Gastrocnemius medialis (tissue), 4 donors: ENCODE measurements around the gene SPEM2. TPM values are rescaled to one million over a fixed set of nuclear protein-coding genes. Genes with fewer than 3 reads are reported as not detected.
A peak's percentile ranks its signal among the peaks of the same experiment; 100 is the strongest.

Source experiments
- ATAC-seq, 2 donors: fragments of 150-250 bp; one replicate each; pipeline ENCODE4 v1.9.1; 2016
- DNase-seq, 2 donors: peaks; one replicate each; pipeline ENCODE4 v3.0.0-alpha.2; 2019
- H3K27ac ChIP-seq, 4 donors: fragments of 200-600 bp; sonication (generic); 1 replicate in 1 of 4; 2 replicates in 3 of 4; pipeline ENCODE4 v1.5.1; 2016 to 2018; ENCODE audit warnings: mild to moderate bottlenecking in 2 of 4, moderate library complexity in 1 of 4
- H3K27me3 ChIP-seq, 3 donors: fragments of 200-600 bp; sonication (generic) in 2 of 3; 1 replicate in 1 of 3; 2 replicates in 2 of 3; pipeline versions ENCODE4 v1.5.1 to v1.6.0; 2016 to 2019; ENCODE audit warnings: mild to moderate bottlenecking in 1 of 3, moderate library complexity in 1 of 3
- H3K36me3 ChIP-seq, 2 donors: fragments of 200-600 bp; sonication (generic) in 1 of 2; one replicate each; pipeline ENCODE4 v1.5.1; 2017 to 2018
- H3K4me1 ChIP-seq, 2 donors: fragments of 200-600 bp; sonication (generic) in 1 of 2; one replicate each; pipeline ENCODE4 v1.5.1; 2016 to 2017; ENCODE audit warnings: mild to moderate bottlenecking in 2 of 2
- H3K4me3 ChIP-seq, 4 donors: fragments of 200-600 bp; sonication (generic) in 3 of 4; 1 replicate in 1 of 4; 2 replicates in 3 of 4; pipeline ENCODE4 v1.5.1; 2016 to 2019; ENCODE audit warnings: mild to moderate bottlenecking in 2 of 4
- H3K9me3 ChIP-seq, 3 donors: fragments of 200-600 bp; sonication (generic) in 2 of 3; 1 replicate in 1 of 3; 2 replicates in 2 of 3; pipeline ENCODE4 v1.5.1; 2016 to 2019
- CTCF ChIP-seq, 5 experiments: fragments of 450-650 bp in 3 of 5; fragments of 200-600 bp in 2 of 5; sonication (generic) in 2 of 5; IDR thresholded peaks in 4 of 5; conservative IDR thresholded peaks in 1 of 5; 1 replicate in 4 of 5; 2 replicates in 1 of 5; pipeline ENCODE4 v1.5.1; 2016 to 2019; ENCODE audit warnings: antibody characterized with exemption in 5 of 5, mild to moderate bottlenecking in 3 of 5, moderate library complexity in 3 of 5
- POLR2A ChIP-seq, 2 donors: fragments of 450-650 bp; IDR thresholded peaks; one replicate each; pipeline ENCODE4 v1.6.1; 2017; ENCODE audit warnings: antibody characterized with exemption in 2 of 2, mild to moderate bottlenecking in 2 of 2, moderate library complexity in 2 of 2
- in situ Hi-C, 4 donors: fragments of 200-750 bp; cut with MboI; loops; one replicate each; pipeline versions ENCODE4 v1.15.0 to v1.8.0; 2017; ENCODE audit warnings: low sequenced_read_pairs in 4 of 4
- intact Hi-C: fragments of 100-400 bp; cut with DNase I; formaldehyde crosslinking; loops from one replicate; pipeline ENCODE4 v1.15.1; 2023; ENCODE audit warnings: low total_unique reads
- total RNA-seq, 4 donors: library from RNA; depleted of rRNA; stranded (reverse); fragments of >200 nt; gene quantifications; one replicate each; pipeline versions ENCODE4 v1.1.0 to v1.2.3, GENCODE V29; 2016

SPEM2 gene
- total RNA-seq, 4 donors from 2014 or later: not detected

- DNase-seq (no peak), ATAC-seq (no peak)
- Histone ChIP-seq H3K27me3 (no peaks in the 10 kb centered on the region), H3K9me3 (no peaks in the 10 kb centered on the region), H3K4me3 (no peak overlapping the region), H3K27ac (peak overlapping the region in 3 of 4 donors; percentile 5 to 45 (median 40)), H3K4me1 (peaks cover 9% of the 10 kb centered on the region in 2 donors), H3K36me3 (peaks cover 0 to 44% of the 10 kb centered on the region in 2 donors)
- in situ Hi-C loops (no loop called here), intact Hi-C loops (no loop called here)
- TF ChIP-seq POLR2A (IDR thresholded peaks at IDR 0.05): no peak
- TF ChIP-seq CTCF (IDR thresholded peaks at IDR 0.05 in 4 of 5, conservative IDR thresholded peaks at IDR 0.05 in 1 of 5): no peak
Measured at GRCh38 chr17:7459961-7460545, 34.6 kb downstream of the SPEM2 start.

- DNase-seq (peak in 1 of 2 donors; percentile 41), ATAC-seq (peak in 1 of 2 donors; percentile 62)
- H3K27me3 ChIP-seq: no peaks in the 10 kb centered on the region
- H3K4me3 ChIP-seq: no peak overlapping the region
- H3K27ac ChIP-seq: peak overlapping the region in 2 of 4 donors; percentile 31 to 45
- H3K4me1 ChIP-seq: peaks cover 8 to 12% of the 10 kb centered on the region in 2 donors
- H3K36me3 ChIP-seq: peaks cover 0 to 50% of the 10 kb centered on the region in 2 donors
- intact Hi-C loops (no loop called here), in situ Hi-C loops (no loop called here)
- no peaks in the 10 kb centered on the region for H3K9me3 ChIP-seq
- TF ChIP-seq POLR2A (IDR thresholded peaks at IDR 0.05) (no peak), CTCF (IDR thresholded peaks at IDR 0.05 in 4 of 5, conservative IDR thresholded peaks at IDR 0.05 in 1 of 5) (no peak)
Measured at GRCh38 chr17:7460850-7461660, 35.6 kb downstream of the SPEM2 start.

- no peak overlapping the region for H3K4me3 ChIP-seq
- no peak for TF ChIP-seq CTCF (IDR thresholded peaks at IDR 0.05 in 4 of 5, conservative IDR thresholded peaks at IDR 0.05 in 1 of 5)
- TF ChIP-seq POLR2A (IDR thresholded peaks at IDR 0.05): no peak
- H3K4me1 ChIP-seq: peaks cover 19 to 22% of the 10 kb centered on the region in 2 donors
- peak overlapping the region in 1 of 4 donors; percentile 11 for H3K27ac ChIP-seq
- in situ Hi-C loops: no loop called here
- intact Hi-C loops: no loop called here
- peaks cover 0 to 38% of the 10 kb centered on the region in 2 donors for H3K36me3 ChIP-seq
- no peak for ATAC-seq
- no peak for DNase-seq
- no peaks in the 10 kb centered on the region for H3K9me3 ChIP-seq
- H3K27me3 ChIP-seq: no peaks in the 10 kb centered on the region
Measured at GRCh38 chr17:7462474-7463371, 37.3 kb downstream of the SPEM2 start.

- Histone ChIP-seq H3K27ac (peak overlapping the region in 1 of 4 donors; percentile 11), H3K4me1 (peaks cover 20 to 25% of the 10 kb centered on the region in 2 donors), H3K27me3 (no peaks in the 10 kb centered on the region), H3K9me3 (no peaks in the 10 kb centered on the region), H3K36me3 (peaks cover 0 to 32% of the 10 kb centered on the region in 2 donors), H3K4me3 (no peak overlapping the region)
- in situ Hi-C loops: no loop called here
- ATAC-seq (no peak), DNase-seq (no peak)
- intact Hi-C loops: no loop called here
- no peak for TF ChIP-seq CTCF (IDR thresholded peaks at IDR 0.05 in 4 of 5, conservative IDR thresholded peaks at IDR 0.05 in 1 of 5)
Measured at GRCh38 chr17:7463372-7463846, 38.0 kb downstream of the SPEM2 start.
